ENCODE measurements around the gene SLC12A7.
A peak's percentile ranks its signal among the peaks of the same experiment; 100 is the strongest.

Gene SLC12A7

DNA sequence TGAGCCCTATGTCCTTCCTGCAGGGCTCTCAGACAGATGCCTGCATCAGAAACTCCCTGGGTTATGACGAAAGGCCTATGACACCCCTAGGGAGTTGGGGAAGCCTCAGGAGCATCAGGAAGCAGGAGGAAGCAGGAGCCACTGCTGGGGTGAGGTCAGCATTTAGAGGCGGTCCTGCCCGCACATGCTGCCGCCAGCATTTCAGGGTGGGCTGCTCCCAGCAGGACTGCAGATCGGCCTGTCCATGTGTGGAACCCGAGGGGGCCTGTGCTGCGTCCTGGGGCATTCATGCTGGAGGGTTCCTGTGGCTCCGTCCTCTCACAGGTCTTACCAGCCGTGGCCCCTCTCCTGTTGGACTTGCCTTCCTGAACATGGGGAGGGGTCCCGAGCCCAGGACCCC lies 96.4 kb downstream of the SLC12A7 start:
- no peak for DNase-seq

DNA sequence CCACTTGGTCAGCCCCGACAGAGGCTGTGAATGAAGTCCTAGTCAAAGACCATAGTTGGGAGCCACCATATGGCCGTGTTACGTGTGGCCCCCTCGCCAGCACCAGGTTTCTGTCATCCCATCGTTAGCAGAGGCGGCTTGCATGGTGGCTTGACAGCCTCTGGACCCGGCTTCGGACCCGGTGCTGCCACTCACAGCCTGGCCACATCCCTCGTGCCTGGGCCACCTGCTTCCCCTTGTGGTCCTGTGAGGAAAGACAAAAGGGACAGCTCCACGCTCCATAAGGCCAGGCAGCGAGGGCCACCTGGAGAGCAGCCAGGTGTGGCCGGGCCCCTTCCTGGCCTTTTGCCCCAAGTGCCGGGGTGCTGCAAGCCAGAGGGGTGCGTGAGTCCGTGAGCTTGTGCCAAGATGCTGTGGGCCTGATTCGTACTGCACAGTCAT lies 97.1 kb downstream of the SLC12A7 start:
- DNase-seq = no peak

DNA sequence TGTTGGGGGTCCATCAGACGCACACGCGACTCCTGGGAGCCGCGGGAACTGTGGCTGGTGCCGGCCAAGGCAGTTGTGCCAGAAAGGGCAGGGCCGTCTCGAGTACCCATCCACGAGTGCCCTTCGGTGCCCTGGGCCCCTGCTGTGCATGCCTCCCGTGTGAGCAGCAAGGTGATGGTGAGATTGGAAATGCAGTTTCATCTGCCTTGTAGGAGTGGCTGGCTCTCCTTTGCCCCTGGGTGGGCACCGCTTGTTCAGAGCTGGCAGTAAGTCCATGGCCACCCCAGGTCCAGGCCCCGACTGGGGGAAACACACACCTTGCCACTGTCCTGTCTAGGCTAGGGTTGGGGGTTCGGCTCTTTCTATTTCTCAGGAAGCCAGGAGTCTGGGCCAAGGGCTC lies 97.5 kb downstream of the SLC12A7 start:
- DNase-seq = no peak

DNA sequence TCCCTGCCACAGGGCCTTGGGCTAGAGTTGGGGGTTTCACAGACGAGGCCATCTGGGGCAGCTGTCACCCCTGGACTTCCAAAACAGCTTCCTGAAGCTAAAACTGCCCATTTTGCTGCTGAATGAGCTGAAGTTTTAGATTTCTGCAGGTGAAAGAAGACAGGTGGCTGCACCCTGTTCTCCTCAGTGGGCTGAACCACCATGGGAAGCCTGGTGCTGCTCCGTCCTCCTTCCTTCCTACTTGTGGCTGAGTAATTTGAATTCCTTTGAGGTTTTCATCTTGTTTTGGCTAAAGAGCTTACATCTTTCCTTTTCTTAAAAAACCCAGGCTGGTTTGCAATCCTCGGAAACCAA lies 97.9 kb downstream of the SLC12A7 start:
- DNase-seq = no peak

DNA sequence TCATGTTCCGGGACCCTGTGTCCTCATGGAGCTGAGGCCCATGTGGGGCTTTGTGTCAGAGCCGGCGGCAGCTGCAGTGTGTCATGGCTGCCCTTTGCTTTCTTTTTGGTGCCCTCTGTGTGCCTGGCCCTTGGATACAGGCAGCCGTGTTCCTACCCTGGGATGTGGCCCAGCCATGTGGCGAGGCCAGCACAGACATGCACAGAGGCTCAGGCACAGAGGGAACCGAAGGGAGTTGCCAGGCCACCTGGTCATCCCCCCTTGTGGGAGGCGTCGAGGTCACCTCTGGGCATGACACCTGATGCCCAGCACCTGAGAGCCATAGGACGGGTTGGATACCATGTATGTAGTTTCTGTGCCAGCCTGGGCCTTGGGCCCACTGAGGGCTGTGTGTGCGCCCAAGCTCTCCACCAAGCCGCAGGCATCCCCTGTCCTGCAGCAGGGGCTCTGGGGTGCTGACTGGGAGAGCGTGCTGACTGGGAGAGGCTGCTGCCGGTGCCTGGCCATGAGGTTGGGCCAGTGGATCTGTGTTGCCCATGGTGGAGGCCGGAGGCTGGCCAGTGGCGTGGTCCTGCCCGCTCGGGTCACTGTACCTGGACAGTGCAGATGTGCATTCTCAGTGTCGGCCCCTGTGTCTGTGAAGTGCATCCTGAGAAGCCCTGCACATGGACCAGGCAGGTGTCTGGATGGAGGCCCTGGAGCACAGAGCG lies 98.5 kb downstream of the SLC12A7 start:
- DNase-seq = no peak

DNA sequence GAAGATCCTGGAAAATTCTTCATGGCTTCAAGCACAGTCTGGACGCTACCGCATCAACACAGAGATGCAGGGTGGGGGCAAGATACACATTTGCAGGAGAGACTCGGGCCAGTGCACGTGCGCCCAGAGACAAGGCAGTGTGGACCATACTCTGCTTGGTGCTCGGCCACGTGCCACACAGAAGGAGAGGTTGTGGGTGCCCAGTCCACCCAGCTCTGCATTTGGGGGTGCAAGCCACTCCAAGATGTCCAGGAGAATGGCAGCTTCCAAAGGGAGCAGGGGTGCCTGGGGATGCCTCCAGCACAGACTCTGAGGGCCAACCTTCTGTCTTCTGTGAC lies 99.0 kb downstream of the SLC12A7 start:
- no peak for DNase-seq

DNA sequence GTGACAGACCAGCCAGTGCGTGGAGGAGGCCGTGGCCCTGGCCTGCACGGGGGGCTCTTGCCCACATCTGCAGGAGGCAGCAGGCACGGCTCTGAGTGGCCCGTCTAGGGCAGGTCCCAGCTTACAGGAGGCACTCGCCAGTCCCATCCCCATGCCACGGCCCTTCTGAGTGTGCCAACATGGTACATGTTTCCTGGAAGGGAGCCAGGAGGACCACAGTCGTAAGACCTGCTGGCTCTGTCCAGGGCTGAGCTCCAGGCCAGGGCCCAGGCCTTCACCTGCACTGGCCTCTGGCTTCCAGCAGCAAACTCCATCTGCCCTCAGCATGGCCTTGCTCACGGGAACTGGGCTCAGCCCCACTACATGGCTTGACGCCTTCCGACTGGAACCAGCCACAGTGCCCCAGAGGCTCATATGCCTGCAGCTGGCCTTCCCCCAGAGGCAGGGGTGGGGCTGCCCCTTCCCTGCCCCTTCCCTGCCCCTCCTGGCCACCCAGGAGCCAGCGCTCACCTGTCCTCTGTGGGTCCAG lies 99.5 kb downstream of the SLC12A7 start:
- DNase-seq = no peak

DNA sequence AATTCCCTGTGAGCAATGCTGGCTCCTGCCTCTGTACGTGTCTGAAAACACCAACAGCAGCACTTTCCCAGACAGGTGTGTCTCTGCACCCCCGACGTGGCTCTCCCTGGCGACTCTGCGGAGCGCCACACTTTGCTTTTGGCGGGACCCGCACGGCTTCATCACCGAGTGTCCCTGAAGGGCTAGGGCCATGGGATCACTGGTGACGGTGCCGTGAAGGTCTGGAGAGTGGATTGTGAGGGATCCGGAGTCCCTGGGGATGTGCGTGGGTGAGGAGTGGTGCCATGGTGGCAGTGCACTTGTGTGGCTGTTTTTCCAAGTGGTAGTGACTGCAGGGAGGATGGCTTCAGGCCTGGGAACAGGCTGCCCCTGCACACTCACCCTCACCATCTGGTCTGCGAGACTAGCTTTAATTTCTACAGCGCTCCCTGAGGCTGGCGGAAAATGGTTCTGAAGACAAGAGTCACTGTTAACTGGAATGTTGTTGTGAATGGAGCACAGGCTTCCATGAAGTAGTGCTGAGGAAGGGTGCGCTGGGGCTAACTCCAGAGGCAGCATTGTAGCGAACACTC lies 100.0 kb downstream of the SLC12A7 start:
- DNase-seq = no peak

DNA sequence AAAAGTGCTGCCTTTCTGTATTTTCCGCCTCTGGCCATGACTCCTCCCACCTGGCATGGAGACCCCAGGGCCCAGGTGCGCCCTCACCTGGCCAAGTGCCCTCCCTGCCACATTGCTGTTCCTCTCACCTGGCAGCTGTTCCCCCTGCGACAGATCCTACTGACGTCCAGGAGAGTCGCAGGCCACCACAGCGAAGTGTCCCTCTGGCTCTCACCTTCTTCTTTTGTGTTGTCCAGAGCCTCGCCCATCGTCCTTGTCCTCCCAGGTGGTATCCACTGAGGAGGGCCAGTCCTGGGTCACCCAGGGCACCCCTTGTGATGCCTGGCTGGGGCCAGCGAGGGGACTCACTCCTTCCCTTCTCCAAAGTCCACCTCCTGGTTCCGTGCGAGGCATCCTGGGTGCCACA lies 100.6 kb downstream of the SLC12A7 start:
- peak in 1 of 4 experiments; percentile 36 for DNase-seq

DNA sequence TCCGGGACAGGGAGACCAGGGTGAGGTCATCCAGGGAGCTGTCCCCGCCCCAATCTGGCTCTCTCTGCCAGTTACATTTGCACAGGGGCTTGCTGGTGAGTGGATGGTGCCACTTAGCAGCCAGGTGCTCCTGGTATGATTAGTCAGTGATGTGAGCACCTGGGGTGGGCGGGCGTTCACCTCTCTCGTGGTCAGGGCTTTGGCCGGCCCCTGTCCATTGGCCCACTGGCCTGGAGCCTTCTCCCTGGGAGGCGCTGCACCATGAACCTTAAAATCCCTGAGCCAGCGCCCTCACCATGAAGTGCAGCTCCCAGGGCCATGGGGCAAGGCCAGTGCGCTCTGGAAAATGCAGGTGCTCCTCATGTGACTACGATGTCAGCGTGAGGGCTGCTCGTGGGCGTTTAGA lies 101.2 kb downstream of the SLC12A7 start:
- DNase-seq = no peak

DNA sequence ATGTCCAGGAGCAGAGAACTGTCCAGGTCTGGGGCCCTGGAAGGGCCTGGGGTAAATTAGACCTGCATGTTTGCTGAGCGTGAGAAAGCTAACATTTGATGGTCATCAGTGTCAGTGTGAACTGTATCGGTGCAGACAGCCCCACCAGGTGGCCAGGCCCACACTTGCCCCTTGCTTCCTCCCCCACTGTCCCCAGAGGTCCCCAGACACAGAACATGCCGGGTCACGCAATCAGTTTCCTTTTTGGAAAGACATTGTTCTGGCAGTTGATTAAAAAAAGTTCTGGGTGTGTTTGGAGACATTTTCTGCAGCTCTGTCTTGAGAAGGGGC lies 101.7 kb downstream of the SLC12A7 start:
- DNase-seq = no peak

DNA sequence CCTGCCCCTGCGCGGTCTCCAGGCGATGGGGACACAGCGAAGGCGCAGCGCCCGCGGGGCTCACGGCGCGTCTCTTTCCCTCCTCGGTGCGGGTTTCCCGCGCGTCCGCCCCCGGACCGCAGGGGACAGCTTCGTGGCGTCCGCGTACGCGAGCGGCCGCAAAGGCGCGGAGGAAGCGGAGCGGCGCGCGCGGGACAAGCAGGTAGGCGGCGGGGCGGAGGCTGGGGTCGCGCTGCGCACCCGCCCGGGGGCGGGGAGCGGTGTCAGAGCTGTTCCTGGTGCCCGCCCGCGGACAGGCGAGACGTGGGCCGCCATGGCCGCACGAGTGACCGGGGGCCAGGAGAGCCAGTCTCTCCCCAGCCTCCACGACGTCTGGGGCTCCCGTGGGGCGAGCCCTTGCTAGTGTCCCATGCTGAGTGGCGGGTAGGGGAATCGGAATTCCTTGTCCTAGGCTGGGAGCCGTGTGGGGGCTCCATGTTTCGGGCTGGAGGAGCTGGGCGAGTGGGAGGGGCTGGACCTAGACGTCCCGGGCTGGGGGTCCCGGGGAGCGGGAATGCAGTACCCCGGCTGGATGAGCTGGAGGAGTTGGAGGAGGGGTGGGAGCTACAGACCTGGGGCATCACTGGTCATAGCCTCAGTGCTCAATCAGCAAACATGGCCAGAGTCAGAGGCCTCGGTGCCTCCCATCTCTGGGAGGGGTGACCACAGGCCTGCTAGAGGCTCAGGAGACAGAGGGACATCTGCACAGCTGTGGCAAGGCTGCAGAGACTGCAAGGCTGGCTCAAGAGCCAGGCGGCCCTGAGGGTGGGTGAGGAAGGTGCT lies 102.3 kb downstream of the SLC12A7 start:
- DNase-seq = peak in 1 of 4 experiments; percentile 10

DNA sequence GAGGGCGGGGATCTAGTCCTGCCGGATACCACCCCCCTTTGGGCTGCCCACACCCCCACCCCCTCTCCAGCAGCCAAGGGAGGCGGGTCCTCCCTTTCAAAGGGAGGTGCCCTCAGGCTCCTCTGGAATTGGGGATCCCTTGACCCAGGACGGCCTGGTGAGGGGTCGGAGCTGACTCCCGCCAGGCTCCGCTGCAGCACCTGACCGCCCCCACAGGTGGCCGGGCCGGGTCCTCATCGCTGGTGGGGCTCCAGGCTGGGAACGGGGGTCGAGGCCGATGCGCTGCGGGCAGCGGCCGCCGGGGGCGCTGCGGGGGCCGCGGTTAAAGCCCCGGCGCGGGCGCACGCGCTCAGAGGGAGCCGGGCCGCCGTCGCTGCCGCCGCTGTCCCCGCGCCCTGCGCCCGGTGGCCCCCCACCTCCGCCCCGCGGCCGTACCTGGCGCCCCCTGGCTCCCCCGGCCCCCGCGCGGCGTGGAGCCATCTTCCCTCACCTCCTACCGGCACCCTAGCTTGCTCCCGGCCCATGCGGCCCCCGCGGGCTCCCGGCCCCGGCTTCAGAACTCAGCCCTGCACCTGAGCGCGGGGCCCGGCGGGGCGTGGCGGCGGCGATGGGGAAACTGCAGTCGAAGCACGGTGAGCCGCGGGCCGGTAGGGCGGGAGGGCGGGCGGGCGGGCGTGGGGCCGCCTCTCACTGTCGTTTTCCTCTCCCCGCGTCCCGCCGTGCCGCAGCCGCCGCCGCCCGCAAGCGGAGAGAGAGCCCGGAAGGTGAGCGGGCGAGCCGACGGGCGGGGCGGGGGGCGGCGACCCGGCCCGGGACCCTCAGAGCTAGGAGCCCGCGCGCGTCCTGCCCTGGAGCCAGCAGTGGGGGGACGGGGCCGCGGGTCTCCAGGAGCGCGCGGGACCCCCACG lies 103.2 kb downstream of the SLC12A7 start, which contains the start of gene NKD2:
Gene NKD2 (plus strand): TSS at position 352 of the 908 bp plus-strand sequence. CDS start 256 bp downstream, at position 608.
- DNase-seq = peak; percentile 19 to 71 (median 46)

DNA sequence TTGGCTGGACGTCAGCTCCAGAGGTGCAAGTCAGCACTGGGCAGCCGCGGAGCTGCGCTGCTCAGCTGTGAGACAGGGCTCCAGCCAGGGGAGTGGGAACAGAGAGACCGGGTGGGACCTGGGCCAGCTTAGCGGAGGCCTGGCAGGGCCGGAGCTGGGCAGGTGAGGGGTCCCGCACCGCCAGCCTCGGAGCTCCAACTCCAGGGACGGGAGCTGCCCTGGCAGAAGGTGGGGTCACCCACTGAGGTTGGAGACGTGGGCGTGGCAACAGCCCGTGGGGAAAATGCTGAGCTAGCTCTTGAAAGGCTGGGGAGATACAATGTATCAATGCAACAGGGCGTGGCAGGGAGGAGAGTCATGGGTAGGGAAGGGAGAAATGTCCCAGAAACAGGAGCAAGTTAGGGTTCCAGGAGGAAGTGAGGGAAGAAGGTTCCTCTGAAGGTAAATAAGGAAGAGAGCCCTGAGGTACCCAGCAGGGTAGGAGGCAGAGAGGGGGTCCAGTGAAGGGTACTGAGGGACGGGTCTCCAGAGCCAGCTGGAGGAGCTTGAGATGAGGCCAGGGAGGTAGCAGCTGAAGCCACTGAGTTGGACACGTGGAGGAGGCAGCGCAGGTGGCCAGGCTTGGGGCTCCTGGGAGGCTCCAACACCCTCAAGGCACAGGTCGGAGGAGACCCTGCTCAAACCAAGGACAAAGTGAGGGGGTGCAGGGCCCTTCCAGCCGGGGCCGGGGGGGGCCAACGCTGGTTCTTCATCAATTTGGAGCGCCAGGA lies 104.0 kb downstream of the SLC12A7 start:
- DNase-seq = peak in 1 of 4 experiments; percentile 1

DNA sequence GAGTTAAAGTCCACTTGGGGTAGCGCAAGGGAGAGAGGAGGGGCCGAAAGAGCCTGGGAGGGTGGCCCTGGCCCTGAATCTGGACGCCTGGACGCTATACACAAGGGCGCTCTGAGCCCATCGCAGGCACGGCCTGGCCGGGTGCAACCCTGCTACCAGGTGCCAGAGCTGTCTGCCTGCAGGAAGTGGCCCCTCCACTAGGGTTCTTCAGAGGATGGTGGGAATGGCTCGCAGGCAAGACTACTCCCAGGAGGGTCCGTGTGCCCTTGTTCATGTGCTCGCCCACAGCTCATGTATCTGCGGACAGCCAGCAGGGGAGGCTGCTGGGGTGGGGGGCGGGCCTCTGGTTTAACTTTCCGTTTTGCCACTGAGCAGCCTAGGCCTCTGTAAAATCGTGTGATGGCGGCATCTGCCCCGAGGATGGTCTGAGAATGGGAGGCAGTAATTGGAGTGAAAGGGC lies 104.6 kb downstream of the SLC12A7 start:
- peak in 1 of 4 experiments; percentile 2 for DNase-seq

DNA sequence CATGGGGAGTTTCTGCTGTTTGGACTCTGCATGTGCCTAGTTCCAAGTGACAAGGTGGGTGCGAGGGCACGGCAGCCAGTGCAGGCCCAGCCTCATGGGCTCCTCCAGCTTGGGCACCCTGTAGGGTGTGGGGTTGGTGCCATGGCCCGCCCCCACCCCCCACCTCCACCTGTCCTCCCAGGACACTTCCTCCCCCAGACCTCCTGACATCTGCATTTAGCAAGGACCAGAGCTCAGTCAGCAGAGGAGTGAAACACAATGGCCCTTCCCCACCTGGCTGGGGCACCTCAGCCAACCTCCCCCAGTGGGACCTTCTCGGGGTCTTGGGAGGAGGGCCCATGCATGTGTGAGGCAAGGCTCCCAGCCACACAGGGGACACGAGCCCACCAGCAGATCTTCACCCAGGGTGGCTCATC lies 105.2 kb downstream of the SLC12A7 start:
- no peak for DNase-seq

DNA sequence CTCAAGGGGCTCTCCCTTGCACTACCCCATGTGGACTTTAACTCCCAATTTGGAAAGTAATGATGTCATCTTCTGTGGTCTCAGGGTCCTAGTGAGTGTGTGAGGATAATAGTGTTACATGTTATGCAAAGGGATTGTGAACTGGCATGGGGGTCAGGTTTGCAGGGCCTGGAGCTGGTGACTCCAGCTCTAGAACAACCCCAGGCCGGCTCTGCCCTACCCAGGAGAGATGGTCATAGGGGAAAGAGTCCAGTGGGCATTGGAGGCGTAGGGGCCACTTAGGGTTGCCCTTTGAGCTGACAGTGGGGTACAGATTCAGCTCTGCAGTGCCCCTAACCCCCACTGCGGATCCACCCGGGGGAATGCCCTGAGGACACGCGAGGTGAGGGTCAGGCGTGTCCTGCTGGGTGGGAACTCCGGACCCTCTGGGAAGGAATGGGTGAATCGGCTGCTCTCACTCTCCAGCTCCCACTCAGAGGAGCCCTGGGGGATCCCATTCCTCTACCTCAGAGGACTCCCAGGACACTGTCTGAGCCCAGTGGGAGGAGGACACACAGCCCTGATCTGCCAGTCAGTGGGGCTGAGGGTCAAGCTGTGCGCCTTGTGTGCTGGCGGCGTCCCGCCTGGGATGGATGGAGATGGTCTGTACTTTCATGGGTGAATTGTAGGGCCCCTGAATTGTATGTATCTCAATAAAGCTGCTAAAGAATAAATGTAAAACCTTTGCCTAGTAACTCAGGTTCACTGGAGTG lies 105.8 kb downstream of the SLC12A7 start:
- no peak for DNase-seq

DNA sequence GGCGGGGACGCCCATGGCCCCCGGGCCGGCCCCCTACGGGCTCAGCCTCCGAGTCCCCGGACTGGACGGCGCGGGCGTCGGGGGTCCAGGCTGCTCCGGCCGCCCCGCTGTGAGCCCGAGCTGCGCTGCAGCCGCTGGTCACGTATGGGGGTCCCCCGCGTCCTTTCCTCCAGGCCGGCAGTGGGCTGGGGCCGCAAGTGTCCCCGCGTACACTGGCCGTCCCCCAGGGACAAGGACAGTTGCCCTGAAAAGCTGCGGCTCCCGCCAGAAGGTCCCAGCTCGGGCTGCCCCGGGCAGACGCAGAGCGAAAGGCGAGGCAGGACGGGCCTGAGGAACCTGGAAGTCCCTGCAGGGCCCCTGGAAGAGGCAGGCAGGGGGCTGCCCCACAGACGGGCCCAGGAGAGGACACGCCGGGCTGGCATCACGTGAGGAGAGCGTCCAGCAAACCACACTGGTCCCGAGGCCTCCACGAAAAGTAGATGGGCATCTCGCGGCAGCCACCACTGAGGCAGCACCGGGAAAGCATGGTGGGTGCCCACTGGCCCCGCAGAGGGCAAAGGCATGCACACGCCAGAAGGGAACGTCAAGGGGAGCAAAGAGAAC lies 106.5 kb downstream of the SLC12A7 start:
- DNase-seq = no peak

DNA sequence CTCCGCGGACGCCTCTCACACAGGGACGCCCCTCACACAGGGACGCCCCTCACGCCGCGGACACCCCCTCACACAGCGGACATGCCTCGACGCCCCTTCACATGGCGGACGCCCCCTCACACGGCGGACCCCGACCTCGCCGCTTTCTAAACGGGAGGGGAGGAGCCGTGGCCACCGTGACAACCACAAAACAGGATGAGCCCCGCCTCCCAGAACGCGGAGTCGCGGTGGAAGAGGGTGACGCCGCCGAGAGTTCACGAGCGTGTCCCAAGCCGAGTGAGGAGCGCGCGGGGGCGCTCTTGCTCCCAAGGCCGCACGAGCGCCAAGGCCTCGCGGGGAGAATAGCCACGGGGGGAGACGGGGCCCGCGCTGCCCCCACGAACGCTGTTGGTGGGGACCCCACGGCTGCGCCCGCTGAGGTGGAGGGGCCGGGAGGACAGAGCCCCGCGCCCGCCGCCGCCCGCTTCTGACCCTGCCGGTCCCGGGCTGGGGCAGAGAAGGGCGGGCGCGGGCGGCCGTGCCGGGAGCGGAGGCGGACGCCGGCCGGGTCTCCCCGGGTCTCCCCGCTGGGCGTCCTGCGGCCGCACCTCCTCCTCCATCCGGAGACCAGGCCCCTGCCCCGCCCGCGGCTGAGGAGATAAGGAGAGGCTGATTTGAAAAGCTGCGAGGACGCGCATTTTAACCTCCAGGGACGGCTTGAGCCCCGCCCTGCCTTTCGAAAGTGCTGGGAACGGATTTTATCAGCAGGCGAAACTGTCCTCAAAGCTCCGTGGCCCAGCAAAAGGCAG lies 107.2 kb downstream of the SLC12A7 start:
- DNase-seq = peak; percentile 44 to 78 (median 62)

Data from suppressor macrophage (primary cell).